Measurements from ENCODE around the gene PTPN22. TPM values are rescaled to one million over a fixed set of nuclear protein-coding genes. Genes with fewer than 3 reads are reported as not detected.

Gene PTPN22
- polyA plus RNA-seq, 3 donors, result 9.7 to 43.7 (median 29.7) TPM

GRCh38 chr1:113830039-113830438 lies 41.5 kb downstream of the PTPN22 start:
- intact Hi-C loops (cut with micrococcal nuclease), result loop anchor here in 1 of 2 donors (10.0 kb wide), 1 partner anchor 455 kb away; no protein-coding TSS in a partner anchor
- Histone ChIP-seq H3K36me3 (replicated peaks in 1 of 2; ENCODE audit: control insufficient read depth in 1 of 2, insufficient read depth in 2 of 2, low read length in 2 of 2) (peaks cover 75 to 90% of the 10 kb centered on the region in 2 donors), H3K9me3 (replicated peaks in 1 of 2; ENCODE audit: control insufficient read depth in 1 of 2, insufficient read depth in 1 of 2, low read length in 2 of 2) (no peaks in the 10 kb centered on the region), H3K27me3 (ENCODE audit: control insufficient read depth in 2 of 2, insufficient read depth in 2 of 2, low read length in 2 of 2) (no peaks in the 10 kb centered on the region), H2AFZ (ENCODE audit: insufficient read depth, low read depth, low read length, poor library complexity, severe bottlenecking) (no peak overlapping the region), H4K20me1 (ENCODE audit: insufficient read depth, low read length) (no peaks in the 10 kb centered on the region), H3K4me2 (replicated peaks; ENCODE audit: extremely low read depth, low read length, poor library complexity, severe bottlenecking) (no peak overlapping the region), H3K4me1 (ENCODE audit: control insufficient read depth in 1 of 2, insufficient read depth in 2 of 2, low read length in 2 of 2) (no peaks in the 10 kb centered on the region), H3K9ac (ENCODE audit: insufficient read depth, low read length, poor library complexity, severe bottlenecking) (no peak overlapping the region), H3K4me3 (replicated peaks in 1 of 3; ENCODE audit: low read depth in 2 of 3, low read length in 3 of 3) (no peak overlapping the region), H3K27ac (ENCODE audit: low read depth in 1 of 2, low read length in 2 of 2) (no peak overlapping the region), H3K79me2 (ENCODE audit: insufficient read depth, low read length) (no peaks in the 10 kb centered on the region)
- H3K36me3 Mint-ChIP-seq, result peaks cover 60 to 83% of the 10 kb centered on the region in 2 donors
- DNase-seq, result no peak
- H3K27ac Mint-ChIP-seq, result no peak overlapping the region
- peaks cover 0 to 1% (median 0%) of the 10 kb centered on the region in 3 donors for H3K27me3 Mint-ChIP-seq (ENCODE audit: low read depth in 3 of 3)
- H3K4me3 Mint-ChIP-seq, result no peak overlapping the region
- H3K4me1 Mint-ChIP-seq, result no peaks in the 10 kb centered on the region
- H3K9me3 Mint-ChIP-seq, result no peaks in the 10 kb centered on the region
- WGBS (ENCODE audit: insufficient coverage), result no CpG with 5 or more reads among the region's 3 CpGs
- TF ChIP-seq, protein P1, sequence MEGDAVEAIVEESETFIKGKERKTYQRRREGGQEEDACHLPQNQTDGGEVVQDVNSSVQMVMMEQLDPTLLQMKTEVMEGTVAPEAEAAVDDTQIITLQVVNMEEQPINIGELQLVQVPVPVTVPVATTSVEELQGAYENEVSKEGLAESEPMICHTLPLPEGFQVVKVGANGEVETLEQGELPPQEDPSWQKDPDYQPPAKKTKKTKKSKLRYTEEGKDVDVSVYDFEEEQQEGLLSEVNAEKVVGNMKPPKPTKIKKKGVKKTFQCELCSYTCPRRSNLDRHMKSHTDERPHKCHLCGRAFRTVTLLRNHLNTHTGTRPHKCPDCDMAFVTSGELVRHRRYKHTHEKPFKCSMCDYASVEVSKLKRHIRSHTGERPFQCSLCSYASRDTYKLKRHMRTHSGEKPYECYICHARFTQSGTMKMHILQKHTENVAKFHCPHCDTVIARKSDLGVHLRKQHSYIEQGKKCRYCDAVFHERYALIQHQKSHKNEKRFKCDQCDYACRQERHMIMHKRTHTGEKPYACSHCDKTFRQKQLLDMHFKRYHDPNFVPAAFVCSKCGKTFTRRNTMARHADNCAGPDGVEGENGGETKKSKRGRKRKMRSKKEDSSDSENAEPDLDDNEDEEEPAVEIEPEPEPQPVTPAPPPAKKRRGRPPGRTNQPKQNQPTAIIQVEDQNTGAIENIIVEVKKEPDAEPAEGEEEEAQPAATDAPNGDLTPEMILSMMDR (IDR thresholded peaks at IDR 0.05), result no peak

DNA sequence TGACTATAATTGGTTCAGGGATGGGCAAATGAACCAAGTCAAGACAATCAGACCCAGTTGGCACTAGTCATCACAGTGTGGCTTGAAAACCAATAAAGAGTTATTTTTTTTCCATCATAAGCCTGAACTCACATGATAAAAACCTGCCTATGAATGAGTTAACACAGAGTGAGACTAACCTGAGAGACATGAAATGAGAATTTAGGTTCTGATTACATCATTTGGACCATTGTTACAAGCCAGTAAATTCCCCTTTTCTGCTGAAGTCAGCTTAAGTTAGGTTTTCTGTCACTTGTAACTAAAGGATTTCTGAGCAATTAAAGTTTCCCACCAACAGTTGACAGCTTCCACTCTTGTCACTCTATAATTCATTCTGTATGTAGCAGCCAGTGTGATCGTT lies 49.6 kb downstream of the PTPN22 start:
- H3K4me3 ChIP-seq (replicated peaks in 1 of 3; ENCODE audit: low read depth in 2 of 3, low read length in 3 of 3), result no peak overlapping the region
- H4K20me1 ChIP-seq (ENCODE audit: insufficient read depth, low read length), result no peaks in the 10 kb centered on the region
- no peak overlapping the region for H3K27ac ChIP-seq (ENCODE audit: low read depth in 1 of 2, low read length in 2 of 2)
- Mint-ChIP-seq H3K27ac (no peak overlapping the region), H3K27me3 (ENCODE audit: low read depth in 3 of 3) (peaks cover 0 to 3% (median 0%) of the 10 kb centered on the region in 3 donors), H3K4me3 (no peak overlapping the region), H3K36me3 (peaks cover 61 to 87% of the 10 kb centered on the region in 2 donors), H3K4me1 (no peaks in the 10 kb centered on the region), H3K9me3 (no peaks in the 10 kb centered on the region)
- H3K36me3 ChIP-seq (replicated peaks in 1 of 2; ENCODE audit: control insufficient read depth in 1 of 2, insufficient read depth in 2 of 2, low read length in 2 of 2), result peaks cover 76 to 93% of the 10 kb centered on the region in 2 donors
- TF ChIP-seq, protein P1 (IDR thresholded peaks at IDR 0.05), result no peak
- no peak overlapping the region for H3K9ac ChIP-seq (ENCODE audit: insufficient read depth, low read length, poor library complexity, severe bottlenecking)
- WGBS (ENCODE audit: insufficient coverage), result no CpG with 5 or more reads among the region's 1 CpG
- H3K79me2 ChIP-seq (ENCODE audit: insufficient read depth, low read length), result no peaks in the 10 kb centered on the region
- no peaks in the 10 kb centered on the region for H3K9me3 ChIP-seq (replicated peaks in 1 of 2; ENCODE audit: control insufficient read depth in 1 of 2, insufficient read depth in 1 of 2, low read length in 2 of 2)
- H3K4me1 ChIP-seq (ENCODE audit: control insufficient read depth in 1 of 2, insufficient read depth in 2 of 2, low read length in 2 of 2), result no peaks in the 10 kb centered on the region
- no peak overlapping the region for H3K4me2 ChIP-seq (replicated peaks; ENCODE audit: extremely low read depth, low read length, poor library complexity, severe bottlenecking)
- intact Hi-C loops (cut with micrococcal nuclease), result no loop called here
- no peak overlapping the region for H2AFZ ChIP-seq (ENCODE audit: insufficient read depth, low read depth, low read length, poor library complexity, severe bottlenecking)
- no peak for DNase-seq
- H3K27me3 ChIP-seq (ENCODE audit: control insufficient read depth in 2 of 2, insufficient read depth in 2 of 2, low read length in 2 of 2), result no peaks in the 10 kb centered on the region

Data from CD14-positive monocyte (primary cell).